ENCODE results near the gene ACBD4. TPM values are rescaled to one million over a fixed set of nuclear protein-coding genes. Genes with fewer than 3 reads are reported as not detected.

Gene ACBD4
- total RNA-seq = 1 to 10 TPM; 4.5 to 5.7 (median 4.7) TPM

DNA sequence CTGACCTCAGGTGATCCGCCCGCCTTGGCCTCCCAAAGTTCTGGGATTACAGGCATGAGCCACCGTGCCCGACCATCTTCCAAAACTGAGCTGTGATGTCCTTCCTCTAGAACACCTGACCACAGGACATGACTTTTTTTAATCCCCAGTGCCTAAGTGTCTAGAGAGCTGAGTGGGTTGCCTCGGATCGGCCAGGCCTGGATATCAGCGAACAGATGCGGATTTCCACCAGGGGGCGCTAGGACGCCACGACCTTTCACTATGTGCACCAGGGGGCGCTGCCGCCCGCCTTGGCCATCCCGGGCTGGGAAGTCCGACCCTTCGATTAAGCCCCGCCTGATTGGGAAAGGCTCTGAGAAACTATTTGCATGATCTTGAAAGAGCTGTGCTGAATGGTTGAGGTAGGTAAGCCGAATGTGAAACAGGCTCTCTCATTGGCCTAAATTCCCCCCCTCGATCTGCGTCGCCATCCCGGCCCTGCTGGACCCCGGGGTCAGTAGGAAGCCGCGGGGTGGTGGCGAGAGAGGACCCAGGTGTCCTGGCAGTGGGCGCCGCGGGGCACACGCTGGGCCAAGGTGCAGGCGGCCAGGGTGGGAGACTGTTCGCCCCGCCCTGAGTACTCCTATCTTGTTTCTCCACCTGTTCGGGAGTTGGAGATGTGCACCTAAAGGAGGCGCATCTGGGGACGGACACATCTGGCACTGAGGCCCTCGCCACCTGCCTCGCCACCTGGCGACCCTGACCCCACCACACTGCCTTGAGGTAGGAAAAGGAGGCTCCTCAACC, at the start of gene ACBD4:
Gene ACBD4, plus strand, starts transcription at position 496 of the 786 bp plus-strand sequence. CDS start 458 bp downstream, outside the sequence.
- ATAC-seq = peak; percentile 88
- Mint-ChIP-seq H3K9me3 (no peaks in the 10 kb centered on the region), H3K27me3 (ENCODE audit: low read depth) (no peaks in the 10 kb centered on the region), H3K4me1 (ENCODE audit: low read depth) (peaks cover 15% of the 10 kb centered on the region), H3K4me3 (peak within 1 kb of the TSS; percentile 88), H3K36me3 (ENCODE audit: insufficient read depth) (no peaks in the 10 kb centered on the region)
- DNase-seq = peak; percentile 98

DNA sequence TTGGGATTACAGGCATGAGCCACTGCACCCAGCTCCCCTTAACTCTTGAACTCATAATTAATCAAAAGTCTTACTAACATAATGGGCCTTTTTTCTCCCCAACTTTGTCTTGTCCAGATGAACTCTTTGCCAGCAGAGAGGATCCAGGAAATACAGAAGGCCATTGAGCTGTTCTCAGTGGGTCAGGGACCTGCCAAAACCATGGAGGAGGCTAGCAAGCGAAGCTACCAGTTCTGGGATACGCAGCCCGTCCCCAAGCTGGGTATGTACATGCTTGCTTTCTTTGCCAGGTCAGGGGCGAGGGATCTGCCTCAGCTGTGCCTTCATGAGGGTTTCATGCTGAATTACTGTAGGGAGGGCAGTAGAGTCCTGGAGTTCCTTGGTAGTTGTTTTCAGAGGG, 49.1 kb upstream of the ACBD4 start:
- Mint-ChIP-seq H3K36me3 (ENCODE audit: insufficient read depth) (peaks cover 28% of the 10 kb centered on the region), H3K9me3 (no peaks in the 10 kb centered on the region), H3K4me3 (no peak overlapping the region), H3K27me3 (ENCODE audit: low read depth) (no peaks in the 10 kb centered on the region), H3K4me1 (ENCODE audit: low read depth) (no peaks in the 10 kb centered on the region)
- DNase-seq = no peak
- ATAC-seq = no peak

- H3K4me3 Mint-ChIP-seq = no peak overlapping the region
- ATAC-seq = no peak
Observed at GRCh38 chr17:45086865-45087503, 48.5 kb upstream of the ACBD4 start.

DNA sequence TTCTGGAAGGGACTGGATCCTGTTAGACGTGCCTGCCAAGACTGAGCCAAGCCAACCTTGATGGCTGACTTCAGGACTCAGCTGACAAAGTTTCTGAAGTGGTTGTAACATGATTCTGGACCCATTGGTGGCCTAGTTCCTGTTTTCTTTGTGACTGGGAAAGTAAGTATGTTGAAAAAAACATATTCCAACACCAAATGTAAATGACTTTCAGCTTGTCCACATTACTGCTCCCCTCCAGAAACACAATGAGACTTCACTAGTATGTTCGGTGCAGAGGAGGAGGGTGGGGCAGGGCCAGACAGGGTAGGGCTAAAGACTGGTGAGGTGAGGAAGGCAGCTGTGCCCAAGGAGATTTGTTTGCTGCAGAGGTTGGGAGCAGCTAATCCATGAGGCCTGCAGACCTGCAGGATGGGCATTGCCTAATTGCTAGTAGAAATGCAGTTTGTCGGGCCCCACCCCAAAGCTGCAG, 47.9 kb upstream of the ACBD4 start:
- H3K27me3 Mint-ChIP-seq (ENCODE audit: low read depth) = no peaks in the 10 kb centered on the region
- ATAC-seq (no peak), DNase-seq (no peak)
- no peak overlapping the region for H3K4me3 Mint-ChIP-seq
- peaks cover 31% of the 10 kb centered on the region for H3K36me3 Mint-ChIP-seq (ENCODE audit: insufficient read depth)
- H3K4me1 Mint-ChIP-seq (ENCODE audit: low read depth) = no peaks in the 10 kb centered on the region
- H3K9me3 Mint-ChIP-seq = no peaks in the 10 kb centered on the region

More at GRCh38 chr17:45086865-45087503, 48.5 kb upstream of the ACBD4 start:
- Mint-ChIP-seq H3K36me3 (ENCODE audit: insufficient read depth) (peaks cover 28% of the 10 kb centered on the region), H3K4me1 (ENCODE audit: low read depth) (no peaks in the 10 kb centered on the region), H3K9me3 (no peaks in the 10 kb centered on the region), H3K27me3 (ENCODE audit: low read depth) (no peaks in the 10 kb centered on the region)
- no peak for DNase-seq

DNA sequence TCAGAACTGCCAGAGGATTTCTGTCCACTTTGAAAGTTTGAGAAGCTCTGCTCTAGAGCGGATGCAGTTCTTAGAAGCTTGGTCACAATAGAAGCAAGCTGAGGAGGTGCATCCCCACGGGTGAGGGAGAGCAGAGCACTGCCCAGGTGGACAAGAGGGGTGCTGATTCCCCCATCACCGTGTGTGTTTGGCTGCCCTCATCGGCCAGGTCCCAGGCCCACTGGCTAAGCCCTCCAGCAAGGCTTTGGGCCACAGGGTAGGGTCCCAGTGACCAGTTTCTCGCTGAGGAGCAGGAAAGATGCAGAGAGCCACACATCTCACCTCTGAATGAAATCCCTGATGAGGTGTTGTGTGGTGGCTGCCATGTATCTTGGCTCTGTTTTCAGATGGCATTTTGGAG, 47.5 kb upstream of the ACBD4 start:
- no peaks in the 10 kb centered on the region for H3K9me3 Mint-ChIP-seq
- peaks cover 31% of the 10 kb centered on the region for H3K36me3 Mint-ChIP-seq (ENCODE audit: insufficient read depth)
- no peaks in the 10 kb centered on the region for H3K27me3 Mint-ChIP-seq (ENCODE audit: low read depth)
- no peak for DNase-seq
- no peak for ATAC-seq
- no peak overlapping the region for H3K4me3 Mint-ChIP-seq
- no peaks in the 10 kb centered on the region for H3K4me1 Mint-ChIP-seq (ENCODE audit: low read depth)

DNA sequence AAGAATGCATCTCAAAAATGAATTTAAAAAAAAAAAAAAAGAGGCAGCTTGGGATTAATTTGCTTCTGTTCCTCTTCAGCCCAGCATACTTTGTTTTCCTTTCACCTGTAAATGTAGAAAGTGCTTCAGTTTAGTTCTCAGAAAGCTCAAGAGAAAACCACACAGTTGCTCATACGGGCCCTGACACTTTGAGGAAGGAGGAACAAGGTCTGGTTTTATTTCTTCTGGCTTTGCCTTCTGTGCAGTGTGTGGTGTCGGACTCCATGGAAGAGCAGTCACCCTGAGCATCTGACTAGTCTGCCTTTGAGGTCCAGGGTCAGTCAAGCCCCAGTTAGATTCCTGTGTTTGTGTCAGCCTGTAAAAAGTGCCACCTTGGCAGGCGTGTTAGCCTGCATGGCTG, 46.7 kb upstream of the ACBD4 start:
- DNase-seq (no peak), ATAC-seq (no peak)
- Mint-ChIP-seq H3K36me3 (ENCODE audit: insufficient read depth) (peaks cover 34% of the 10 kb centered on the region), H3K4me1 (ENCODE audit: low read depth) (no peaks in the 10 kb centered on the region), H3K4me3 (no peak overlapping the region), H3K27me3 (ENCODE audit: low read depth) (no peaks in the 10 kb centered on the region), H3K9me3 (no peaks in the 10 kb centered on the region)

- no peak for ATAC-seq
- peaks cover 35% of the 10 kb centered on the region for H3K36me3 Mint-ChIP-seq (ENCODE audit: insufficient read depth)
Observed at GRCh38 chr17:45090711-45091110, 44.8 kb upstream of the ACBD4 start.

GRCh38 chr17:45091778-45092425, 43.6 kb upstream of the ACBD4 start:
- Mint-ChIP-seq H3K36me3 (ENCODE audit: insufficient read depth) (peaks cover 41% of the 10 kb centered on the region), H3K4me3 (no peak overlapping the region)

More at GRCh38 chr17:45090711-45091110, 44.8 kb upstream of the ACBD4 start:
- no peaks in the 10 kb centered on the region for H3K27me3 Mint-ChIP-seq (ENCODE audit: low read depth)
- H3K9me3 Mint-ChIP-seq = no peaks in the 10 kb centered on the region
- H3K4me1 Mint-ChIP-seq (ENCODE audit: low read depth) = no peaks in the 10 kb centered on the region
- no peak overlapping the region for H3K4me3 Mint-ChIP-seq
- no peak for DNase-seq

GRCh38 chr17:45092911-45093430, 42.5 kb upstream of the ACBD4 start:
- Mint-ChIP-seq H3K36me3 (ENCODE audit: insufficient read depth) (peaks cover 38% of the 10 kb centered on the region), H3K27me3 (ENCODE audit: low read depth) (no peaks in the 10 kb centered on the region), H3K9me3 (no peaks in the 10 kb centered on the region), H3K4me1 (ENCODE audit: low read depth) (no peaks in the 10 kb centered on the region), H3K4me3 (no peak overlapping the region)
- no peak for ATAC-seq
- no peak for DNase-seq

More at GRCh38 chr17:45091778-45092425, 43.6 kb upstream of the ACBD4 start:
- Mint-ChIP-seq H3K9me3 (no peaks in the 10 kb centered on the region), H3K4me1 (ENCODE audit: low read depth) (no peaks in the 10 kb centered on the region), H3K27me3 (ENCODE audit: low read depth) (no peaks in the 10 kb centered on the region)
- ATAC-seq (no peak), DNase-seq (no peak)

GRCh38 chr17:45093444-45094110, 41.9 kb upstream of the ACBD4 start:
- ATAC-seq (no peak), DNase-seq (no peak)
- H3K4me3 Mint-ChIP-seq = no peak overlapping the region
- H3K9me3 Mint-ChIP-seq = no peaks in the 10 kb centered on the region
- H3K27me3 Mint-ChIP-seq (ENCODE audit: low read depth) = no peaks in the 10 kb centered on the region
- H3K36me3 Mint-ChIP-seq (ENCODE audit: insufficient read depth) = peaks cover 35% of the 10 kb centered on the region
- H3K4me1 Mint-ChIP-seq (ENCODE audit: low read depth) = no peaks in the 10 kb centered on the region

DNA sequence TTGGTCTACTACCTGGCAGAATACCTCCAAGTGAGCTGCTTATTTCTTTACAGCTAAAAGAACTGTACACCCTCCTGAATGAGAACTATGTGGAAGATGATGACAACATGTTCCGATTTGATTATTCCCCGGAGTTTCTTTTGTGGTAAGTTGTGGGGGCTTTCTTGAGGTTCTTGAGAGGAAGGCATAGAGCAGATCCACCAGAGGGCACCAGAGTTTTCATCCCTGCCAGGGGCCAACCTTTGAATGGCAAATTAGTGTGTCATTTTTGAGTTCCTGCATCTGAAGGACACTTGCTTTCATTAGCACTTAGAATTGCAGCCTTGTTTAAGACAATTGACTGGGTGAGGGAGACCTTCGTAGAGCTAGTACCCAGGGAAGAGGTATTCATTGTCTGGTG, 39.3 kb upstream of the ACBD4 start:
- H3K4me1 Mint-ChIP-seq (ENCODE audit: low read depth) = peaks cover 2% of the 10 kb centered on the region

DNA sequence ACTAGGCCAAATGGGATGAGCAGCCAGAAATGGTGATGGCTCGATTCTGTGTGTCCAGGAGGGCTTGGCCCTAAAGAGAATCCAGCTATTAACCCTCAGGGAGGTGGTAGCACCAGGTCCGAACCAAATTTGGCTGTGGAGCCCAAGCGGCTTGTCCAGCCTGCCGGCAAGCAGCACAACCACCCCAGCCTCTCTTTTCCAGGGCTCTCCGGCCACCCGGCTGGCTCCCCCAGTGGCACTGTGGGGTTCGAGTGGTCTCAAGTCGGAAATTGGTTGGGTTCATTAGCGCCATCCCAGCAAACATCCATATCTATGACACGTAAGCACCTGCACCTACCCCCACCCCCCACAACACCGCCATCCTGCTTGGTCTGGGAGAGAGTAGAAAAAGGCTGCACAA, 38.6 kb upstream of the ACBD4 start:
- no peak overlapping the region for H3K4me3 Mint-ChIP-seq
- no peak for ATAC-seq
- H3K9me3 Mint-ChIP-seq = no peaks in the 10 kb centered on the region
- peaks cover 34% of the 10 kb centered on the region for H3K36me3 Mint-ChIP-seq (ENCODE audit: insufficient read depth)
- DNase-seq = no peak
- H3K27me3 Mint-ChIP-seq (ENCODE audit: low read depth) = no peaks in the 10 kb centered on the region
- peaks cover 2% of the 10 kb centered on the region for H3K4me1 Mint-ChIP-seq (ENCODE audit: low read depth)

More for the DNA sequence above, 39.3 kb upstream of the ACBD4 start:
- ATAC-seq (peak in 1 of 2 donors; percentile 25), DNase-seq (no peak)
- Mint-ChIP-seq H3K27me3 (ENCODE audit: low read depth) (no peaks in the 10 kb centered on the region), H3K4me3 (no peak overlapping the region), H3K9me3 (no peaks in the 10 kb centered on the region), H3K36me3 (ENCODE audit: insufficient read depth) (peaks cover 38% of the 10 kb centered on the region)

- ATAC-seq = no peak
- Mint-ChIP-seq H3K9me3 (no peaks in the 10 kb centered on the region), H3K4me3 (no peak overlapping the region), H3K4me1 (ENCODE audit: low read depth) (peaks cover 2% of the 10 kb centered on the region), H3K27me3 (ENCODE audit: low read depth) (no peaks in the 10 kb centered on the region), H3K36me3 (ENCODE audit: insufficient read depth) (peaks cover 35% of the 10 kb centered on the region)
- DNase-seq = no peak
Observed at GRCh38 chr17:45098081-45098868, 37.2 kb upstream of the ACBD4 start.

All from activated T-cell treated with anti-CD3 and anti-CD28 coated beads, Interleukin-2, amount 50 U/mL, for 4 hours (primary cell).